GM19438 (cell line): Measurements from ENCODE around the gene ADAMTS3.

Experiments
- ATAC-seq: cut with Tn5 transposase; IDR thresholded peaks from one replicate; pipeline ENCODE4 v1.9.1; 2021; ENCODE audit warnings: low read depth; ENCODE audit not compliant: unreplicated experiment

The ADAMTS3 gene

GRCh38 chr4:72305620-72306019 lies 263.4 kb downstream of the ADAMTS3 start:
- no peak for ATAC-seq

- no peak for ATAC-seq
These were observed 263.9 kb downstream of the ADAMTS3 start for GRCh38 chr4:72305080-72305479.

GRCh38 chr4:72302981-72303704 lies 265.9 kb downstream of the ADAMTS3 start:
- ATAC-seq: peak; percentile 97

- ATAC-seq: no peak
These were observed 267.3 kb downstream of the ADAMTS3 start for GRCh38 chr4:72301759-72302158.

GRCh38 chr4:72300126-72300525 lies 268.9 kb downstream of the ADAMTS3 start:
- no peak for ATAC-seq

GRCh38 chr4:72295966-72296557 lies 273.0 kb downstream of the ADAMTS3 start:
- no peak for ATAC-seq

- no peak for ATAC-seq
These were observed 278.3 kb downstream of the ADAMTS3 start for GRCh38 chr4:72290737-72291136.

- no peak for ATAC-seq
These were observed 282.1 kb downstream of the ADAMTS3 start for GRCh38 chr4:72286910-72287309.

GRCh38 chr4:72286185-72286584 lies 282.8 kb downstream of the ADAMTS3 start:
- ATAC-seq: no peak

GRCh38 chr4:72283357-72283756 lies 285.7 kb downstream of the ADAMTS3 start:
- ATAC-seq: no peak

- no peak for ATAC-seq
These were observed 288.8 kb downstream of the ADAMTS3 start for GRCh38 chr4:72280252-72280651.

- ATAC-seq: no peak
These were observed 293.6 kb downstream of the ADAMTS3 start for GRCh38 chr4:72275381-72275780.

GRCh38 chr4:72274251-72274650 lies 294.8 kb downstream of the ADAMTS3 start:
- no peak for ATAC-seq

- ATAC-seq: no peak
These were observed 313.8 kb downstream of the ADAMTS3 start for GRCh38 chr4:72255269-72255668.

GRCh38 chr4:72243641-72244040 lies 325.4 kb downstream of the ADAMTS3 start:
- no peak for ATAC-seq

- no peak for ATAC-seq
These were observed 329.4 kb downstream of the ADAMTS3 start for GRCh38 chr4:72239487-72240116.
